Epidermal melanocyte (primary cell): ENCODE data around the gene GSTA4.
"Not testable (repeated sequence)": the region's sequence is repeated elsewhere in the genome, so short reads cannot be mapped to it uniquely, and the experiment has no call there.

Experiments used
- DNase-seq: peaks from one replicate; pipeline ENCODE4 v3.0.0; 2011; ENCODE audit warnings: low spot score; ENCODE audit not compliant: insufficient read length

Gene GSTA4

GRCh38 chr6:52976149-52976548 is 18.9 kb downstream of the GSTA4 start:
- no peak for DNase-seq

- no peak for DNase-seq
Measured at GRCh38 chr6:52975580-52975979, 19.5 kb downstream of the GSTA4 start.

GRCh38 chr6:52972989-52973388 is 22.1 kb downstream of the GSTA4 start:
- DNase-seq = no peak

- no peak for DNase-seq
Measured at GRCh38 chr6:52969359-52969758, 25.7 kb downstream of the GSTA4 start.

GRCh38 chr6:52966101-52966500 is 29.0 kb downstream of the GSTA4 start:
- DNase-seq = no peak

DNA sequence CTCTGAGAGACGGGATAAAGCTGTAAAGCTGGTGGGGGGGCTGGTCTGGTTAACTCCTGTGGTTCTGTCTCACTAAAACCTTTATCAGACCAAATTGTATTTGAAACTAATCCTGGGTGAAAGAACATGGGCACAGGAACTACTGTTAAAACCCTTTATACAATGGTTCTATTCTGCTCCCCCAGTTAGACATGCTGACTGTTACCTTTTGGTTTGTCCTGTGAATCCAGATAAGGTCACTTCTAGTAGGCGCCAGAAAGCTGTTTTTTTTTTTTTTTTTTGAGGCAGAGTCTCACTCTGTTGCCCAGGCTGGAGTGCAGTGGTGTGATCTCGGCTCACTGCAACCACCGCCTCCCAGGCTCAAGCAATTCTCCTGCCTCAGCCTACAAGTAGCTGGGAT is 29.7 kb downstream of the GSTA4 start:
- no peak for DNase-seq

- no peak for DNase-seq
Measured at GRCh38 chr6:52964318-52964717, 30.8 kb downstream of the GSTA4 start.

DNA sequence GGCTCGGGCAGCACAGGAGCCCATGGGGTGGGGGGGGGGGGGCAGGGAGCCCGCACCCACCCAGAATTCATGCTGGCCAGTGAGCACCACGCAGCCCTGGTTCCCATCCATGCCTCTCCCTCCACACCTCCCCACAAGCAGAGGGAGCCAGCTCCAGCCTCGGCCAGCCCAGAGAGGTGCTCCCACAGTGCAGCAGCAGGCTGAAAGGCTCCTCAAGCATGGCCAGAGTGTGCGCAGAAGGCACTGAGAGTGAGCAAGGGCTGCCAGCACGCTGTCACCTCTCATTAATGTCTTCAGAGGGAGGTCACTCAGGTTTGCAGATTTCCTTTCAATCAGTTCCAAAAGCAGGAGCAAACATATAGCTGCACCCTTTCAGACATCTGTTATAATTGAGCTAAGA is 32.4 kb downstream of the GSTA4 start:
- DNase-seq = no peak

- not testable (repeated sequence) for DNase-seq
Measured at GRCh38 chr6:52961022-52961421, 34.1 kb downstream of the GSTA4 start.

- DNase-seq = not testable (repeated sequence)
Measured at GRCh38 chr6:52960211-52960610, 34.9 kb downstream of the GSTA4 start.

DNA sequence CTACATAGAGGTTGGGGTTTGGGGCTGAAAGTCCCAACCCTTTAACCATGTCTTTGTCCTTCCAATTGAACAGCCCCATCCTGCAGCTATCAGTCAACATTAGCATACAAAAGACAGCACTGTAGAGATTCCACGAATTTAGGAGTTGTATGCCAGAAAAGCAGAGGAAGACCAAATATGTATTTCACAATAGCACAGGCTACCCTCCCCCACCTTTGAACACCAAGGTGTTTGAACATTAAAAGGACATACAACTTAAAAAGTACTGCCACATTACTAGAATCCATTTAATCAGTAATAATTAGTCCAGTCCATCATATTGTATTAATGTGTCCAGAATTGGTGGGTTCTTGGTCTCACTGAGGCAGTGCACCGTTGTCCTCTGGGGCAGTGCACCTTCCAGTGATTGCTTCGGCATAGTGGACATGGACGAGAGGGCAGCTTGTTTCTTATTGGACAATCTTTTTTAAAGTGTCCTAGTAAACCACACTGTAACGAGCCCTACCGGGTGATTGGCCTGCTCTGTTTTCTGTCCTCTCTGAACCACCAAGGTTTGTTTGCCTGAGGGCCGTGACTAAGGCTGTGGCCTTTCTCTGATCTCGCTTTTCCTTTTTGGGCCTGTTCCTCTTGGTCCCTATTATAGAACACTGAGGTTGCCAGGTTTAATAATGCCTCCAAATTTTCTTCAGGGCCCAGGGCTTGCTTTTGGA is 36.4 kb downstream of the GSTA4 start:
- no peak for DNase-seq

DNA sequence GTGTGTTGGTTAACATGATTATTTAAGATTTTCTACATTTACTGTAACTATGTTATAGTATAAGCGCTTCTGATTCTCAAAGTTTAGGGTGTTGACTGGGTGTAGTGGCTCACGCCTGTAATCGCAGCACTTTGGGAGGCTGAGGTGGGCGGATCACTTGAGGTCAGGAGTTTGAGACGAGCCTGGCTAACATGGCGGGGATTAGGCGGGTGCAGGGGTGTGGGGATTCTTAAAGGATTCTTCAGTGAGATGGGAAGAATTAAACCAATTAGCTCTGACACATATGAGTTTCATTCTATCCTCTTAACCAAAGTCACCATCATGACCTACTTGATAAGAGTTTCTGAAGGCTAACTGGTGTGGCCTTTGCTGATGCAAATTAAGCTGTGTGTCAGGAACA is 39.2 kb downstream of the GSTA4 start:
- DNase-seq = no peak

GRCh38 chr6:52953911-52954839 is 40.9 kb downstream of the GSTA4 start:
- DNase-seq = no peak

- DNase-seq = no peak
Measured at GRCh38 chr6:52946306-52946705, 48.8 kb downstream of the GSTA4 start.

DNA sequence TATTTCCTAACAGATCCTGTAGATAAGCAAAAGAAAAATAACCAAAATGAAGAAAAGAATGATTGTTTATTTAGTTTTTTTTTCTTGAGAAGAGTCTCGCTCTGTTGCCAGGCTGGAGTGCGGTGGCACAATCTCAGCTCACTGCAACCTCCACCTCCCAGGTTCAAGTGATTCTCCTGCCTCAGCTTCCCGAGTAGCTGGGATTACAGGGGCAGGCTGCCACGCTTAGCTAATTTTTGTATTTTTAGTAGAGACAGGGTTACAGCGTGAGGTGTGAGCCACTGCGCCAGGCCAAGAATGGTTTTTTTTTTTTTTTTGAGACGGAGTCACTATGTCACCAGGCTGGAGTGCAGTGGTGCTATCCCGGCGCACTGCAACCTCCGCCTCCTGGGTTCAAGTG is 52.3 kb downstream of the GSTA4 start:
- not testable (repeated sequence) for DNase-seq

DNA sequence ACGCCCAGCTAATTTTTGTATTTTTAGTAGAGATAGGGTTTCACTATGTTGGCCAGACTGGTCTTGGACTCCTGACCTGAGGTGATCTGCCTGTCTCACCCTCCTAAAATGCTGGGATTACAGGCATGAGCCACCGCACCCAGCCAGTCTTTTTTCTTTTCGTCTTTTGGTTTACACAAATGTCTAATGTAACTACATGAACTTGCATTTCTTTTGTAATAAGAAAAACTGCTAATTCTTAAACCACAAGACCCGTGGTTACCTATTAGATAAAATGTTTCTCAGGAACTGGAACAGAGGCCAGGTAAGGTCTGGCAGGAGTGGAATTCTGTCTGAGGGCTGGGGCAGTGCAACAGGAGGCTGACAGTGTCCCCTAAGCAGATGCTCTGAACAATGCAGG is 52.9 kb downstream of the GSTA4 start:
- DNase-seq = no peak

DNA sequence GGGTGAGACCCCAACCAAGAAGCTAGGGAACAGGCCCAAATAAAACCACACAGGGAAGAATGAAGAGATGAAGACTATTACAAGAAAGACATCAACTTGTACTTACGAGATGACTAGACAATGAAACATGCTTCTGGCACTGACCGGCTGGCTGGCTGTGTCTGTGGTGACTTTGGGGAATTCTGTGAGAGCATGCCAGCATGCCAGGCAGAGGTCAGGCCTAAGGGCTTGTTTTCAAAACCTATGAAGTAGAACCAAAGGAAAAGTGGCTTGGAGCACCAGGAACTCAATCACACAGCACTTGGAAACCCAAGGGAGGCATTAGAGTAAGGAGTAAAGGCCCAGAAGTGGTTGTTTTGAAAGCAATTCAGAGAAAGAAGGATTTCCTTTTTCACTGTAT is 57.2 kb downstream of the GSTA4 start:
- no peak for DNase-seq

- no peak for DNase-seq
Measured at GRCh38 chr6:52933778-52934177, 61.3 kb downstream of the GSTA4 start.

DNA sequence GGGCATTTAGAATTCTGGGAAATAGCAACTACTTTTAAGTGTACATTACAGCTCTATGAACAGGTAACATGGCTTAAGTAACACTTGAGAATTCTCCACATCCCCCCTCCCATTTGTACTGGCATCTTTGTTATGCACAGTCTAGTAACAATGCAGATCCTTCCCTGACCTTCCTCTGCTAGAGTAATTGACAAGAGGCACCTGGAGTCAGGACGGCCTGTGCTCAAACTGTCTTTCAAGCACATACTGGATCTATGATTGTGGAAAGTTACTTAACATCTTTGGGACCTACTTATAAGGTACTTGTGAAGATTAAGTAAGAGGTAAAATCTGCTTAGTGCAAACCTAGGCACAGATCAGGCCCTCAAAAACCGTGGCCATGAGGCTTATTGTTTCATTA is 63.7 kb downstream of the GSTA4 start:
- DNase-seq = no peak

GRCh38 chr6:52929321-52930164 is 65.5 kb downstream of the GSTA4 start:
- no peak for DNase-seq
